ENCODE results near the gene FAM171A1.

DNA sequence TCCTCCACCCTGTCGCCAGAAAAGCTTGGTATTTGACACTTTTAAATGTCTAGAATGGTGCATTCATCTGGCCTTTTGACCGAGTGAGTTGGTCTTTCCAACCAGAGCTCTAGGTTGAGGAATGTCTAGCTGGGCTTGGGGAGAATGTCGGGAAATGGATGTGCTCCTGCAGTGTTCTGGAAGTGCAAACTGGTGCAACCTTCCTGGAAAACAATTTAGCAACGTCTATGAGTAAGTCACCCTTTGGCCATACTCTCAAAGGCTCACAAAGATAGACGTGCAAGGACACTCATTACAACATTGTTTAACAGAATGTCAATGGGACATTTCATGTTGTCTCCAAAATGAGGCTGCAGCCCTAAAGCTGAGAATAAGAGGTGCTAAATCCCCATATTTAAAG lies 190.4 kb downstream of the FAM171A1 start:
- TF ChIP-seq CTCF (conservative IDR thresholded peaks at IDR 0.05 in 1 of 2, IDR thresholded peaks at IDR 0.05 in 1 of 2; ENCODE audit: extremely low read depth in 1 of 2, insufficient read depth in 1 of 2, low read depth in 1 of 2, low read length in 2 of 2): no peak
- TF ChIP-seq EZH2 (IDR thresholded peaks at IDR 0.05; ENCODE audit: borderline replicate concordance, low read length): no peak
